Osteocyte (in vitro differentiated cells): ENCODE data around the gene BRD9. TPM values are rescaled to one million over a fixed set of nuclear protein-coding genes. Genes with fewer than 3 reads are reported as not detected.
A peak's percentile ranks its signal among the peaks of the same experiment; 100 is the strongest.

Source experiments
- DNase-seq: peaks from one replicate; pipeline ENCODE4 v3.0.0; 2021; ENCODE audit warnings: mixed read lengths; ENCODE audit not compliant: unreplicated experiment; ENCODE audit errors: extremely low spot score
- H3K27ac Mint-ChIP-seq: one replicate; pipeline ENCODE4 v1.8.0; 2021; ENCODE audit warnings: mild to moderate bottlenecking, mixed read lengths; ENCODE audit not compliant: unreplicated experiment
- H3K27me3 Mint-ChIP-seq: one replicate; pipeline ENCODE4 v1.8.0; 2021; ENCODE audit warnings: mixed read lengths; ENCODE audit not compliant: unreplicated experiment
- H3K36me3 Mint-ChIP-seq: one replicate; pipeline ENCODE4 v1.8.0; 2021; ENCODE audit warnings: mixed read lengths; ENCODE audit not compliant: unreplicated experiment
- H3K4me1 Mint-ChIP-seq: one replicate; pipeline ENCODE4 v1.8.0; 2021; ENCODE audit warnings: mixed read lengths; ENCODE audit not compliant: unreplicated experiment
- H3K4me3 Mint-ChIP-seq: one replicate; pipeline ENCODE4 v1.8.0; 2021; ENCODE audit warnings: mild to moderate bottlenecking, moderate library complexity, mixed read lengths; ENCODE audit not compliant: unreplicated experiment
- H3K9me3 Mint-ChIP-seq: one replicate; pipeline ENCODE4 v1.8.0; 2021; ENCODE audit warnings: mixed read lengths; ENCODE audit not compliant: unreplicated experiment
- CTCF ChIP-seq: fragments of 200-600 bp; sonication (generic); IDR thresholded peaks from 2 replicates; pipeline ENCODE4 v1.5.0; 2021; ENCODE audit warnings: antibody characterized with exemption, mild to moderate bottlenecking, moderate library complexity
- total RNA-seq: library from RNA; stranded (reverse); gene quantifications from 2 replicates; pipeline ENCODE4 v1.2.1, GENCODE V29; 2021

The BRD9 gene
- total RNA-seq, 1 donor from 2014 or later = 39.4 TPM

GRCh38 chr5:927172-928015, 34.8 kb upstream of the BRD9 start:
- peak; percentile 81 for DNase-seq
- Mint-ChIP-seq H3K27me3 (peaks cover 14% of the 10 kb centered on the region), H3K4me1 (no peaks in the 10 kb centered on the region), H3K9me3 (no peaks in the 10 kb centered on the region), H3K27ac (no peak overlapping the region), H3K4me3 (no peak overlapping the region), H3K36me3 (no peaks in the 10 kb centered on the region)
- no peak for TF ChIP-seq CTCF

- H3K4me3 Mint-ChIP-seq = no peak overlapping the region
Observed at GRCh38 chr5:926417-927171, 34.0 kb upstream of the BRD9 start.

GRCh38 chr5:923281-923873, 30.8 kb upstream of the BRD9 start:
- Mint-ChIP-seq H3K9me3 (no peaks in the 10 kb centered on the region), H3K4me1 (peaks cover 3% of the 10 kb centered on the region), H3K27me3 (no peaks in the 10 kb centered on the region)

More at GRCh38 chr5:926417-927171, 34.0 kb upstream of the BRD9 start:
- Mint-ChIP-seq H3K9me3 (no peaks in the 10 kb centered on the region), H3K4me1 (no peaks in the 10 kb centered on the region), H3K36me3 (no peaks in the 10 kb centered on the region), H3K27ac (no peak overlapping the region), H3K27me3 (peaks cover 10% of the 10 kb centered on the region)
- peak; percentile 78 for DNase-seq
- no peak for TF ChIP-seq CTCF

GRCh38 chr5:922436-923280, 30.1 kb upstream of the BRD9 start:
- H3K27ac Mint-ChIP-seq = no peak overlapping the region
- no peaks in the 10 kb centered on the region for H3K27me3 Mint-ChIP-seq
- no peak overlapping the region for H3K4me3 Mint-ChIP-seq
- no peak for DNase-seq
- H3K4me1 Mint-ChIP-seq = peaks cover 3% of the 10 kb centered on the region
- H3K36me3 Mint-ChIP-seq = peaks cover 5% of the 10 kb centered on the region
- TF ChIP-seq CTCF = no peak
- H3K9me3 Mint-ChIP-seq = no peaks in the 10 kb centered on the region

More at GRCh38 chr5:923281-923873, 30.8 kb upstream of the BRD9 start:
- peak; percentile 89 for DNase-seq
- TF ChIP-seq CTCF = peak; percentile 97
- Mint-ChIP-seq H3K4me3 (no peak overlapping the region), H3K27ac (no peak overlapping the region), H3K36me3 (peaks cover 5% of the 10 kb centered on the region)
